ENCODE measurements around the gene ARHGEF2. TPM values are rescaled to one million over a fixed set of nuclear protein-coding genes. Genes with fewer than 3 reads are reported as not detected.

Gene ARHGEF2
- total and polyA plus RNA-seq, 9 of the 15 experiments (the other 6 are each of a cell fraction or from before 2014, with no cell fraction given) = 7.1 to 162 (median 62.2) TPM

DNA sequence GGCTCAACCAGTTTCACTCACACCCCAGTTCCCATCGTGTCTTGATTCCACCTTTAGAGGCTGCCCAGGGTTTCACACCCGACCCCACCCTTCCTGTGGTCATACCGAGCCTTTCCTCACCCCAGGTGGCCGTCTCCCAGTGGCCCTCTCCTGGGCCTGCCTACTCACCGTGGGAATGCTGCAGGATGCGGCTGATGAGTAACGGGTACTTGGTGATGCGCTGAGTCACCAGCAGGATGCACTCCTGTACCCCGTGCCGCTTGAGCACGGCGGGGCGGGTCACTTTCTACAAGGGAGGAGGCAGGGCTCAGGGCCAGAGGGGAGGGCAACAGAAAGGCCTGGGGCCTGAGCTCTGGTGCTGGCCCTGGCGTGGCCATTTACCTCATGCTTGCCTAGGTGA is 16.4 kb downstream of the ARHGEF2 start (continued):
- TF ChIP-seq TAL1 (IDR thresholded peaks at IDR 0.05) (no peak), ESRRA (IDR thresholded peaks at IDR 0.05; ENCODE audit: borderline replicate concordance, low read depth) (no peak), ZFP30 (CRISPR knock-in tag; IDR thresholded peaks at IDR 0.05; ENCODE audit: borderline replicate concordance) (no peak), FOXJ3 (CRISPR knock-in tag; IDR thresholded peaks at IDR 0.05) (no peak), PHF21A (IDR thresholded peaks at IDR 0.05; ENCODE audit: borderline replicate concordance, low read depth) (no peak), FOSL1 (tag; conservative IDR thresholded peaks at IDR 0.05) (peak; percentile 56), GABPA (tag; conservative IDR thresholded peaks at IDR 0.05; ENCODE audit: low read depth) (no peak), SP2 (IDR thresholded peaks at IDR 0.05; ENCODE audit: extremely low read depth, low read depth, low read length, poor library complexity, severe bottlenecking) (no peak), MCM3 (IDR thresholded peaks at IDR 0.05) (no peak), ZEB2 (IDR thresholded peaks at IDR 0.05) (no peak), ZNF644 (tag; IDR thresholded peaks at IDR 0.05; ENCODE audit: low read depth) (no peak), ZNF134 (CRISPR knock-in tag; conservative IDR thresholded peaks at IDR 0.05) (no peak), CXXC5 (CRISPR knock-in tag; IDR thresholded peaks at IDR 0.05) (no peak), ETV1 (tag; conservative IDR thresholded peaks at IDR 0.05; ENCODE audit: low read depth) (no peak), CBX1 (IDR thresholded peaks at IDR 0.05; ENCODE audit: low read depth) (no peak), KHSRP (IDR thresholded peaks at IDR 0.05) (no peak), ZFX (CRISPR knock-in tag; IDR thresholded peaks at IDR 0.05) (no peak), BDP1 (IDR thresholded peaks at IDR 0.05; ENCODE audit: insufficient read depth, insufficient read length) (no peak), HDGF (IDR thresholded peaks at IDR 0.05) (no peak), ZBTB8A (IDR thresholded peaks at IDR 0.05; ENCODE audit: partially characterized antibody) (no peak)
- TF ChIP-seq, protein P1, sequence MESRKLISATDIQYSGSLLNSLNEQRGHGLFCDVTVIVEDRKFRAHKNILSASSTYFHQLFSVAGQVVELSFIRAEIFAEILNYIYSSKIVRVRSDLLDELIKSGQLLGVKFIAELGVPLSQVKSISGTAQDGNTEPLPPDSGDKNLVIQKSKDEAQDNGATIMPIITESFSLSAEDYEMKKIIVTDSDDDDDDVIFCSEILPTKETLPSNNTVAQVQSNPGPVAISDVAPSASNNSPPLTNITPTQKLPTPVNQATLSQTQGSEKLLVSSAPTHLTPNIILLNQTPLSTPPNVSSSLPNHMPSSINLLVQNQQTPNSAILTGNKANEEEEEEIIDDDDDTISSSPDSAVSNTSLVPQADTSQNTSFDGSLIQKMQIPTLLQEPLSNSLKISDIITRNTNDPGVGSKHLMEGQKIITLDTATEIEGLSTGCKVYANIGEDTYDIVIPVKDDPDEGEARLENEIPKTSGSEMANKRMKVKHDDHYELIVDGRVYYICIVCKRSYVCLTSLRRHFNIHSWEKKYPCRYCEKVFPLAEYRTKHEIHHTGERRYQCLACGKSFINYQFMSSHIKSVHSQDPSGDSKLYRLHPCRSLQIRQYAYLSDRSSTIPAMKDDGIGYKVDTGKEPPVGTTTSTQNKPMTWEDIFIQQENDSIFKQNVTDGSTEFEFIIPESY (CRISPR knock-in tag; IDR thresholded peaks at IDR 0.05) = 0 out of 2 replicates have a peak, but pooled peaks have one; percentile 13
- TF ChIP-seq, protein P2, sequence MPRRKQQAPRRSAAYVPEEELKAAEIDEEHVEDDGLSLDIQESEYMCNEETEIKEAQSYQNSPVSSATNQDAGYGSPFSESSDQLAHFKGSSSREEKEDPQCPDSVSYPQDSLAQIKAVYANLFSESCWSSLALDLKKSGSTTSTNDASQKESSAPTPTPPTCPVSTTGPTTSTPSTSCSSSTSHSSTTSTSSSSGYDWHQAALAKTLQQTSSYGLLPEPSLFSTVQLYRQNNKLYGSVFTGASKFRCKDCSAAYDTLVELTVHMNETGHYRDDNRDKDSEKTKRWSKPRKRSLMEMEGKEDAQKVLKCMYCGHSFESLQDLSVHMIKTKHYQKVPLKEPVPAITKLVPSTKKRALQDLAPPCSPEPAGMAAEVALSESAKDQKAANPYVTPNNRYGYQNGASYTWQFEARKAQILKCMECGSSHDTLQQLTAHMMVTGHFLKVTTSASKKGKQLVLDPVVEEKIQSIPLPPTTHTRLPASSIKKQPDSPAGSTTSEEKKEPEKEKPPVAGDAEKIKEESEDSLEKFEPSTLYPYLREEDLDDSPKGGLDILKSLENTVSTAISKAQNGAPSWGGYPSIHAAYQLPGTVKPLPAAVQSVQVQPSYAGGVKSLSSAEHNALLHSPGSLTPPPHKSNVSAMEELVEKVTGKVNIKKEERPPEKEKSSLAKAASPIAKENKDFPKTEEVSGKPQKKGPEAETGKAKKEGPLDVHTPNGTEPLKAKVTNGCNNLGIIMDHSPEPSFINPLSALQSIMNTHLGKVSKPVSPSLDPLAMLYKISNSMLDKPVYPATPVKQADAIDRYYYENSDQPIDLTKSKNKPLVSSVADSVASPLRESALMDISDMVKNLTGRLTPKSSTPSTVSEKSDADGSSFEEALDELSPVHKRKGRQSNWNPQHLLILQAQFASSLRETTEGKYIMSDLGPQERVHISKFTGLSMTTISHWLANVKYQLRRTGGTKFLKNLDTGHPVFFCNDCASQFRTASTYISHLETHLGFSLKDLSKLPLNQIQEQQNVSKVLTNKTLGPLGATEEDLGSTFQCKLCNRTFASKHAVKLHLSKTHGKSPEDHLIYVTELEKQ (CRISPR knock-in tag; IDR thresholded peaks at IDR 0.05) = no peak
- TF ChIP-seq, protein P3, sequence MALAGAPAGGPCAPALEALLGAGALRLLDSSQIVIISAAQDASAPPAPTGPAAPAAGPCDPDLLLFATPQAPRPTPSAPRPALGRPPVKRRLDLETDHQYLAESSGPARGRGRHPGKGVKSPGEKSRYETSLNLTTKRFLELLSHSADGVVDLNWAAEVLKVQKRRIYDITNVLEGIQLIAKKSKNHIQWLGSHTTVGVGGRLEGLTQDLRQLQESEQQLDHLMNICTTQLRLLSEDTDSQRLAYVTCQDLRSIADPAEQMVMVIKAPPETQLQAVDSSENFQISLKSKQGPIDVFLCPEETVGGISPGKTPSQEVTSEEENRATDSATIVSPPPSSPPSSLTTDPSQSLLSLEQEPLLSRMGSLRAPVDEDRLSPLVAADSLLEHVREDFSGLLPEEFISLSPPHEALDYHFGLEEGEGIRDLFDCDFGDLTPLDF (CRISPR knock-in tag; IDR thresholded peaks at IDR 0.05) = no peak

Measured in K562 (cell line).